UCSD-AML1 (cell line): ENCODE data around the gene ZNF253.
"Not testable (repeated sequence)": the region's sequence is repeated elsewhere in the genome, so short reads cannot be mapped to it uniquely, and the experiment has no call there.

Experiments used
- DNase-seq: peaks from one replicate; lab custom pipeline; 2025; ENCODE audit not compliant: unreplicated experiment; lab: John Stamatoyannopoulos, UW

The ZNF253 gene

GRCh38 chr19:19892055-19892941 lies 26.6 kb downstream of the ZNF253 start:
- not testable (repeated sequence) for DNase-seq

DNA sequence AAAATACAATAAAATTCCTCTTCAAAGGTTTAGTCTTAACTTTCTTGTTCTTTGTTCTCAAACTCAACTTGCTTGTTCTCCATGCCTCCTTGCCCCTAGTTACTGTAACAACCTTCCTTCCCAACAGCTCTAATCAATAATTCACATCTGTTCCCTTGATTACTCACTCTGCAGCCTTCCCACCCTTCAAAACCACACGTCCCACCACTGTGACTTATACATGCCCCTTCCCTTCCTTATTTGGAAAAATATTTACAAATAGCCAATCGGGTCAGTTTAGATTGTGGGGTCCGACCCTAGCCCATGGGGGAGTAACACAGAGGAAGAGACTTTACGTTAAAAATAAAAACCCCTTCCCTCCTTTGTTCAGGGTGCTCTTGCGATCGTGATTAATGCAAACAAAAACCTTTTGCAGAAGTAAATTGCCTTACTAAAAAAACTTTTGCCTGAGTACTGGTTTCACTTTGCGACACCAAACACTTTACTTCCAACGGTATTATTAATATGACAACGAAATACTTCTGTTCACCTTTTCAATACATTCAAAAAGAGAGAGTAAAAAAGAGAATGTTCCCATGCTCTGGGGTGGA lies 34.6 kb downstream of the ZNF253 start:
- DNase-seq = no peak

- DNase-seq = no peak
Observed at GRCh38 chr19:19900729-19901444, 35.2 kb downstream of the ZNF253 start, which contains the start of gene ZNF93. Gene ZNF93, plus strand, starts transcription at chr19:19900946. Its CDS starts 143 bp downstream, at chr19:19901089.

DNA sequence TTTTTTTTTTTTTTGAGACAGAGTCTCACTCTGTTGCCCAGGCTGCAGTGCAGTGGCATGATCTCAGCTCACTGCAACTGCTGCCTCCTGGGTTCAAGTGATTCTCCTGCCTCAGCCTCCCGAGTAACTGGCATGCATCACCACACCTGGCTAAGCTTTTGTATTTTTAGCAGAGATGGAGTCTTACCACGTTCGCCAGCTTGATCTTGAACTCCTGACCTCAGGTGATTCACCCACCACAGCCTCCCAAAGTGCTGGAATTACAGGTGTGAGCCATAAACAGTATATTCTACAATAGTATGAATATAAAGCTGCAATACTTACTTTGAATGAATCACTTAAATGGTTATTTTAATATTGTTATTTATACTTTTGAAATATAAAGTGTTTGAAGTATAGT lies 41.9 kb downstream of the ZNF253 start:
- DNase-seq = not testable (repeated sequence)

DNA sequence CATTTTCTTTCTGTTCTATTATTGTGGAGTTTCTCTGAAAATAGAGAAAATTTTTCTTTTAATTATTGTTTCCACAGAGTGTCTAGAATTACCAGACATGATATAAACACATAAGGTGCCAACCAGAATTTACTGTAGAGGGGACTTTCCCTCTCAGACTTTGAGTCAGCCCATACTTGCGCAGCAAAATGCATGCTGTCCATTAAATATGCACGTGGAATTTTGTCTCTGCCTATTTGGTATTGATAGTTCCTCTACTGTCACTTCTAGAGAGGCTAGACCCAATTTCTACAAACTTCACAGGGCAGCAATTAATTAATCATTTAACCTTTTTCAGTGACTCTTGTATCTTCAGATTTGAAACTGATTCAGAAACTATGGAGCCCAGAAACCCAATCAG lies 44.0 kb downstream of the ZNF253 start:
- no peak for DNase-seq

DNA sequence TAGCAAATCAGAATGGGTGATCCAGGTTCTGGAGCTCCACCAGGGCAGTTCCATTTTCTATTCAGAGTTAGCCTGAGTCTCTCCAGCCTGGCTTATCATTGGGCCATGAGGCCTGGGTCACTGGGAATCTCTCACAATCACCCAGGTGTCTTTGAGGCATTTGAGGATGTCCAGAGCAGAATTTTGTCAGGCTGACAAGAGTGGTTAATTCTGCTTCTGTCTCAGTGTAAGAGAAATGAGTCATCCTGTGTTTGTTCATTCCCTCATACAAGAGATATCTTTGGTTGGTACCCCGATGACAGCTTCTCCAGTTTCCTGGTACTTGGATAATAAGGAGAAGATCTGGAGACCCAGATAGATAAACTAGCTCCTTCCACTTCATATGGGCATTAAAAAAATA lies 45.5 kb downstream of the ZNF253 start:
- DNase-seq = no peak

DNA sequence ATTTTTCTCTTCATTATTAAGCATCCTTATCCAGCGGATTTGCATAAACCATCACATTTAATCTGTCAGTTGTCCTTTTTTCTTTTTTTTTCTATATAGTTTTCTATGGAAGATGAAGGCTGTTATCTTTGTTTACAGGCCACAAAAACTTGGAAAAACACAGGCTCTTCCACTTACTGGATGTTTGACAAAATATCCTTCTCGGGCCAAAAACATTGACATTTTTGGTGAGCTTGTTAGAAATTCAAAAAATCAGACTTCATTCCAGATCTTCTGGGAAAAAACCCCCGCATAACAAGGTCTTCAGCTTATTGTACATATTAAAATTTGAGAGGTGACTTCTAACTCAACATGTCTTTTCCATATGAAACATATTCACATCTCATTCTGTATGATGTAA lies 48.9 kb downstream of the ZNF253 start:
- DNase-seq = no peak

GRCh38 chr19:19930417-19930816 lies 64.7 kb downstream of the ZNF253 start:
- not testable (repeated sequence) for DNase-seq

- DNase-seq = not testable (repeated sequence)
Observed at GRCh38 chr19:19933432-19934314, 68.0 kb downstream of the ZNF253 start.

DNA sequence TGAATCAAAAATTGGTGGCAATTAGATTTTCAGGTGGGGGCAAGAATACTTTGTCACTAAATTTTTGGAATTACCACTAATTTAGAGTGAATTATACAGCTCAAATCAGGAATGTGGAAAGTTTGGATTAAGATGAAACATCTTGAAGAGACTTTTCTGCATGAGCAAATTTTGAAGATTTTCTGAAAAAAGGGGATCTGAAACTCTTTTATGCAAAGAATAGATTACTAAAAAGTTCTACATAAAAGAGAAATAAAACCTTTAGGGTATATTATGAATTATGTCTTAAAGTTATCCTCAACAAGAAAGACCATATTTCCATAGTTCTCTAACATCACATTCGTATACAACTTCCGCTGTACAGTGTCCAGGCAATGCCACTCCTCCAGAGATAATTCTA lies 71.7 kb downstream of the ZNF253 start:
- no peak for DNase-seq

DNA sequence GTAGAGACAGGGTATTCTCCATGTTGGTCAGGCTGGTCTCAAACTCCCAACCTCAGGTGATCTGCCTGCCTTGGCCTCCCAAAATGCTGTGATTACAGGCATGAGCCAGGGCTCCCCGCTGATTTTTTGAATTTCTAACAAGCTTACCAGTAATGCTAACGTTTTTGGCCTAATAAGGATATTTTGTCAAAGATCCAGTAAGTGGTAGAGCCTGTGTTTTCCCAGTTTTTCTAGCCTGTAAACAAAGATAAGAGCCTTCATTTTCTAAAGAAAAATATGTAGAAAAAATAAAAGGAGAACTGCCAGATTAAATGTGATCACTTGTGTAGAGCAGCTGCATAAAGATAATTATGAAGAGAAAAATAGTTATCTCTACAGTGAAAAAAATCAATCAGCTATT lies 72.8 kb downstream of the ZNF253 start:
- no peak for DNase-seq

DNA sequence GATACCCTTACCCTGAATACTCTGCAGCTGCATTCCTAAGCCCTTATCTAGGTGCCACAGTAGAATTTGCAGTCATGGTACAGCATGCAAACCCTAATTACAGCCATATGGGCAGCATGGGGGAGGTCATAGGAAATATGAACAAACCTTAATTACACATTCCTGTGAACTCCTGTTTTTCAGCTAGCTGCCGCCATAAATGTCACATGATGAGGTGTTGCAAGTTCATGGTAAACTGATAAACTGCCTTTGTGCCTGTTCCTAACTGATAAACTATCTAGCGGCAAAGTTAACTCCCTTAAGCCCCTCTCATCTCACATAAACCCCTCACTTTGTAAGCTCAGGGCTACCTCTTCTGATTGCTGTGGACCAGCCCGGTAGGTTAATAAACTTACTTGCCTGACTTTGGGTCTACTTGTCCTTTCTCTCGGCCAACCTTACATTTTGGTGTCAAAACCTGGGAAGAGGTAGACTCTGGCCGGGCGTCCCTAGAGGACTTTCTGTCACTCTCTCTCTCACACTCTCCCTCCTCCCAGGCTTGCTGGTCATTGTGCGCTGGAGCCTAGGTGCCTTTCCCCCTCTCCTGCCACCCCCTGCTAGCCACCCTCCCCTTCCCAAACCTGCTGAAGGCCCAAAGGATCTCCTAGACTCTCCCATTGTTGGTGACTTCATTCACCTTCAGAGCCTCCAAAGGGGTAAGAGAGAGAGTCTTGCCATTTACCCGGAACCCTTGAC lies 78.3 kb downstream of the ZNF253 start:
- no peak for DNase-seq
